HEK293 (cell line): ENCODE measurements around the gene TSPAN11.

Experiments
- CTCF ChIA-PET: fragments of 350-600 bp; formaldehyde crosslinking; extraction: SDS; loops from one replicate; lab custom pipeline; 2021; ENCODE audit warnings: antibody characterized with exemption; lab: Yijun Ruan, JAX
- POLR2A ChIA-PET: fragments of 300-600 bp; formaldehyde crosslinking; extraction: SDS; loops from one replicate; lab custom pipeline; 2020; ENCODE audit warnings: antibody characterized with exemption, inconsistent platforms; lab: Yijun Ruan, JAX
- H3K27ac ChIP-seq: fragments of 200-500 bp; sonication (Bioruptor generic); 2 replicates; pipeline ENCODE4 v1.5.1; 2014; ENCODE audit warnings: low read depth, low read length, control low read depth, inconsistent platforms; ENCODE audit errors: extremely low read depth
- H3K36me3 ChIP-seq, 2 experiments: fragments of 200-500 bp in 1 of 2; sonication (Bioruptor generic) in 1 of 2; 1 replicate in 1 of 2; 2 replicates in 1 of 2; pipeline ENCODE4 v1.5.1; 2014 to 2017; ENCODE audit warnings: inconsistent platforms in 2 of 2, low read length in 2 of 2; ENCODE audit not compliant: control insufficient read depth in 2 of 2, insufficient read depth in 1 of 2
- H3K4me1 ChIP-seq: fragments of 200-500 bp; sonication (Bioruptor generic); 2 replicates; pipeline ENCODE4 v1.5.1; 2014; ENCODE audit warnings: mild to moderate bottlenecking, low read length, inconsistent platforms; ENCODE audit not compliant: control insufficient read depth, insufficient read depth
- H3K4me3 ChIP-seq: 2 replicates; pipeline ENCODE4 v1.5.1; 2011; ENCODE audit warnings: low read depth, mild to moderate bottlenecking, control low read depth, low read length, moderate library complexity
- H3K9me3 ChIP-seq: fragments of 200-500 bp; sonication (Bioruptor generic); 2 replicates; pipeline ENCODE4 v1.5.1; 2014; ENCODE audit warnings: low read depth, low read length, inconsistent platforms; ENCODE audit not compliant: control insufficient read depth, insufficient read depth
- CTCF ChIP-seq: fragments of 450-650 bp; formaldehyde crosslinking; IDR thresholded peaks from 2 replicates; pipeline ENCODE4 v1.5.1; 2016; ENCODE audit warnings: missing biosample characterization, missing genetic modification characterization
- ELK4 ChIP-seq: IDR thresholded peaks from 2 replicates; pipeline ENCODE4 v1.6.1; 2011; ENCODE audit warnings: mild to moderate bottlenecking, low read depth, low read length, borderline replicate concordance
- GLIS1 ChIP-seq: fragments of 450-650 bp; formaldehyde crosslinking; IDR thresholded peaks from 2 replicates; pipeline ENCODE4 v1.5.1; 2016; ENCODE audit warnings: missing biosample characterization, missing genetic modification characterization
- GLIS2 ChIP-seq: fragments of 450-650 bp; formaldehyde crosslinking; IDR thresholded peaks from 2 replicates; pipeline ENCODE4 v1.5.1; 2016; ENCODE audit warnings: missing biosample characterization, missing genetic modification characterization
- HOXA7 ChIP-seq: sonication (generic); formaldehyde crosslinking; IDR thresholded peaks from 2 replicates; pipeline ENCODE4 v1.8.1; 2022; ENCODE audit warnings: missing genetic modification reagents, borderline replicate concordance
- HOXD13 ChIP-seq: sonication (generic); formaldehyde crosslinking; IDR thresholded peaks from 2 replicates; pipeline ENCODE4 v1.8.0; 2022; ENCODE audit warnings: missing genetic modification reagents, borderline replicate concordance
- KLF17 ChIP-seq: fragments of 450-650 bp; formaldehyde crosslinking; IDR thresholded peaks from 2 replicates; pipeline ENCODE4 v1.5.1; 2016; ENCODE audit warnings: missing biosample characterization, missing genetic modification characterization
- KLF8 ChIP-seq: fragments of 450-650 bp; formaldehyde crosslinking; IDR thresholded peaks from 2 replicates; pipeline ENCODE4 v1.5.1; 2016; ENCODE audit warnings: missing biosample characterization, missing genetic modification characterization
- PRDM2 ChIP-seq: fragments of 450-650 bp; formaldehyde crosslinking; IDR thresholded peaks from 2 replicates; pipeline ENCODE4 v1.5.1; 2016; ENCODE audit warnings: missing biosample characterization, missing genetic modification characterization, borderline replicate concordance
- ZFP3 ChIP-seq: fragments of 450-650 bp; formaldehyde crosslinking; IDR thresholded peaks from 2 replicates; pipeline ENCODE4 v1.5.1; 2016; ENCODE audit warnings: low read depth, missing biosample characterization, missing genetic modification characterization
- ZNF146 ChIP-seq: fragments of 450-650 bp; formaldehyde crosslinking; IDR thresholded peaks from 2 replicates; pipeline ENCODE4 v1.5.1; 2016; ENCODE audit warnings: missing biosample characterization, missing genetic modification characterization
- ZNF148 ChIP-seq: fragments of 450-650 bp; formaldehyde crosslinking; IDR thresholded peaks from 2 replicates; pipeline ENCODE4 v1.5.0; 2017; ENCODE audit warnings: missing biosample characterization, missing genetic modification characterization, borderline replicate concordance
- ZNF311 ChIP-seq: fragments of 450-650 bp; formaldehyde crosslinking; IDR thresholded peaks from 2 replicates; pipeline ENCODE4 v1.5.1; 2017; ENCODE audit warnings: missing biosample characterization, missing genetic modification characterization, borderline replicate concordance
- ZNF416 ChIP-seq: fragments of 450-650 bp; formaldehyde crosslinking; IDR thresholded peaks from 2 replicates; pipeline ENCODE4 v1.5.1; 2016; ENCODE audit warnings: missing biosample characterization, missing genetic modification characterization
- ZNF488 ChIP-seq: fragments of 450-650 bp; formaldehyde crosslinking; IDR thresholded peaks from 2 replicates; pipeline ENCODE4 v1.5.1; 2016; ENCODE audit warnings: missing biosample characterization, missing genetic modification characterization
- ZNF600 ChIP-seq: fragments of 450-650 bp; formaldehyde crosslinking; IDR thresholded peaks from 2 replicates; pipeline ENCODE4 v1.5.1; 2016; ENCODE audit warnings: missing biosample characterization, missing genetic modification characterization
- ZNF776 ChIP-seq: fragments of 450-650 bp; formaldehyde crosslinking; IDR thresholded peaks from 2 replicates; pipeline ENCODE4 v1.5.0; 2017; ENCODE audit warnings: missing biosample characterization, missing genetic modification characterization, borderline replicate concordance
- ZNF830 ChIP-seq: fragments of 450-650 bp; IDR thresholded peaks from 2 replicates; pipeline ENCODE4 v1.5.0; 2018; ENCODE audit warnings: missing biosample characterization, missing genetic modification characterization, low read depth, mild to moderate bottlenecking, moderate library complexity

Gene TSPAN11

GRCh38 chr12:31020385-31021166 lies 94.0 kb downstream of the TSPAN11 start (continued):
- no peak for TF ChIP-seq KLF17
- no peak for TF ChIP-seq PRDM2 (tag by site-specific recombination)

GRCh38 chr12:31021181-31021580 lies 94.6 kb downstream of the TSPAN11 start:
- CTCF ChIA-PET = interaction anchor here (1.2 to 2.3 kb wide), 4 partner anchors 17 to 214 kb away, joined by 3 to 5 read pairs (median 4); no protein-coding TSS in a partner anchor
- POLR2A ChIA-PET = no interaction called here
- Histone ChIP-seq H3K27ac (no peak overlapping the region), H3K4me3 (no peak overlapping the region), H3K4me1 (peaks cover 7% of the 10 kb centered on the region), H3K9me3 (no peaks in the 10 kb centered on the region), H3K36me3 (no peaks in the 10 kb centered on the region)
- no peak for TF ChIP-seq ZNF600
- no peak for TF ChIP-seq KLF8 (tag by site-specific recombination)
- no peak for TF ChIP-seq ZNF488 (tag by site-specific recombination)
- no peak for TF ChIP-seq ELK4
- no peak for TF ChIP-seq GLIS2 (tag by site-specific recombination)

GRCh38 chr12:31021809-31022494 lies 95.4 kb downstream of the TSPAN11 start:
- Histone ChIP-seq H3K9me3 (no peaks in the 10 kb centered on the region), H3K4me3 (no peak overlapping the region), H3K4me1 (peaks cover 7% of the 10 kb centered on the region), H3K36me3 (no peaks in the 10 kb centered on the region), H3K27ac (no peak overlapping the region)
- ChIA-PET CTCF (interaction anchor here (0.6 to 2.3 kb wide), 6 partner anchors 16 to 215 kb away, joined by 3 to 5 read pairs (median 4); no protein-coding TSS in a partner anchor), POLR2A (no interaction called here)
- TF ChIP-seq ZNF830 (tag by site-specific recombination) (no peak), ZNF416 (tag by site-specific recombination) (no peak), ZNF146 (tag by site-specific recombination) (no peak), ZNF776 (tag by site-specific recombination) (no peak), HOXD13 (CRISPR knock-in tag) (no peak), ZNF148 (tag by site-specific recombination) (no peak), CTCF (no peak), GLIS1 (tag by site-specific recombination) (no peak), ZFP3 (tag by site-specific recombination) (no peak), ZNF311 (tag by site-specific recombination) (no peak), HOXA7 (CRISPR knock-in tag) (no peak)
